ENCODE data around the gene APOD.

GRCh38 chr3:195557322-195557721 is 26.4 kb downstream of the APOD start:
- no peak for TF ChIP-seq CTCF (conservative IDR thresholded peaks at IDR 0.05; ENCODE audit: low read depth, low read length)
- no peak for TF ChIP-seq EZH2 (IDR thresholded peaks at IDR 0.05; ENCODE audit: borderline replicate concordance, low read depth, low read length, poor library complexity, severe bottlenecking)

All from A673 (cell line).